ENCODE data around the gene RFLNA.
"Not testable (repeated sequence)": the region's sequence is repeated elsewhere in the genome, so short reads cannot be mapped to it uniquely, and the experiment has no call there.

The RFLNA gene

DNA sequence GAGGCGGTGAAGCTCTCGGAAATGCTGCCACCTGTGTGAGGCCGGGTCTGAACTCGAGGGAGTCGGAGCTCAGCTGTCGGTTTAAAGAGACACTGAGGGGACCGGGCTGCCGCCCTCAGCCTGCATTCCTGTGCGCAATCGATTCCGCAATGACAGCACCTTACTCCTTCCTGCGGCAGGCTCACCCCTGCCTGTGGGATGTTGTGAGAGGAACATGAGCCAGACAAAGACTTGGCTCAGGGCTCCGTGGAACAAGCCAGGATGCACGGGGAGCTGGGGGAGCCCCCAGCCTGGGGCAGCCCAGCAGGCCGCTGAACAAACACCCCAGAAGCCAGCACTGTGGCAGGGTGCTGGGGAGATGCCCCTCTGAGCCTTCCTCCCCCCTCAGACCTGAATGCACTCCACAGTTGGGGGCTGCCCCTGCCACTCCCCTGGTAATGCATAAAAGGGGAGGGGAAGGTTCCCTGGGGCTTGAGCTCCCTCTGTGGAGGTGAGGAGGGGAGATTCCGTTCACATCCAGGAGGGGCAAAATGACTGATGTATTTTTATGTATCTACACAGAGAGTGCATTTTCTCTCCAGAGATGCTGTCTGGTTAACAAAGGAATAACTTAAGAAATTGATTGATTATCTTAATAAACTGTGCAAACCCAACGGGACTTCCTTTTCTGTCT, 20.6 kb downstream of the RFLNA start:
- no peaks in the 10 kb centered on the region for H3K9me3 ChIP-seq (replicated peaks; ENCODE audit: low read length)
- H3K27me3 ChIP-seq (ENCODE audit: control insufficient read depth, insufficient read depth, low read length), result peaks cover 2% of the 10 kb centered on the region
- H3K9ac ChIP-seq (ENCODE audit: low read depth, low read length), result no peak overlapping the region
- H3K36me3 ChIP-seq (ENCODE audit: insufficient read depth, low read length), result no peaks in the 10 kb centered on the region
- H3K4me3 ChIP-seq (ENCODE audit: low read length), result no peak overlapping the region
- H3K4me2 ChIP-seq (ENCODE audit: low read length), result no peak overlapping the region
- no peaks in the 10 kb centered on the region for H3K4me1 ChIP-seq (ENCODE audit: control insufficient read depth, insufficient read depth, low read length)

GRCh38 chr12:124316257-124316900, 21.5 kb downstream of the RFLNA start:
- Histone ChIP-seq H3K9ac (ENCODE audit: low read depth, low read length) (no peak overlapping the region), H3K27me3 (ENCODE audit: control insufficient read depth, insufficient read depth, low read length) (peaks cover 2% of the 10 kb centered on the region), H3K4me3 (ENCODE audit: low read length) (no peak overlapping the region), H3K9me3 (replicated peaks; ENCODE audit: low read length) (no peaks in the 10 kb centered on the region), H3K4me2 (ENCODE audit: low read length) (no peak overlapping the region), H3K36me3 (ENCODE audit: insufficient read depth, low read length) (no peaks in the 10 kb centered on the region), H3K4me1 (ENCODE audit: control insufficient read depth, insufficient read depth, low read length) (peaks cover 2% of the 10 kb centered on the region)

- peaks cover 4% of the 10 kb centered on the region for H3K4me1 ChIP-seq (ENCODE audit: control insufficient read depth, insufficient read depth, low read length)
- no peak overlapping the region for H3K4me3 ChIP-seq (ENCODE audit: low read length)
- no peaks in the 10 kb centered on the region for H3K36me3 ChIP-seq (ENCODE audit: insufficient read depth, low read length)
- H3K9ac ChIP-seq (ENCODE audit: low read depth, low read length), result no peak overlapping the region
- no peaks in the 10 kb centered on the region for H3K9me3 ChIP-seq (replicated peaks; ENCODE audit: low read length)
- no peak overlapping the region for H3K4me2 ChIP-seq (ENCODE audit: low read length)
- H3K27me3 ChIP-seq (ENCODE audit: control insufficient read depth, insufficient read depth, low read length), result peaks cover 2% of the 10 kb centered on the region
These were observed 22.5 kb downstream of the RFLNA start for GRCh38 chr12:124317400-124317799.

GRCh38 chr12:124318278-124319020, 23.6 kb downstream of the RFLNA start:
- H3K4me2 ChIP-seq (ENCODE audit: low read length), result no peak overlapping the region
- H3K4me1 ChIP-seq (ENCODE audit: control insufficient read depth, insufficient read depth, low read length), result peaks cover 4% of the 10 kb centered on the region
- H3K27me3 ChIP-seq (ENCODE audit: control insufficient read depth, insufficient read depth, low read length), result peaks cover 2% of the 10 kb centered on the region
- no peak overlapping the region for H3K4me3 ChIP-seq (ENCODE audit: low read length)
- peaks cover 2% of the 10 kb centered on the region for H3K36me3 ChIP-seq (ENCODE audit: insufficient read depth, low read length)
- H3K9ac ChIP-seq (ENCODE audit: low read depth, low read length), result no peak overlapping the region
- peaks cover 1% of the 10 kb centered on the region for H3K9me3 ChIP-seq (replicated peaks; ENCODE audit: low read length)

DNA sequence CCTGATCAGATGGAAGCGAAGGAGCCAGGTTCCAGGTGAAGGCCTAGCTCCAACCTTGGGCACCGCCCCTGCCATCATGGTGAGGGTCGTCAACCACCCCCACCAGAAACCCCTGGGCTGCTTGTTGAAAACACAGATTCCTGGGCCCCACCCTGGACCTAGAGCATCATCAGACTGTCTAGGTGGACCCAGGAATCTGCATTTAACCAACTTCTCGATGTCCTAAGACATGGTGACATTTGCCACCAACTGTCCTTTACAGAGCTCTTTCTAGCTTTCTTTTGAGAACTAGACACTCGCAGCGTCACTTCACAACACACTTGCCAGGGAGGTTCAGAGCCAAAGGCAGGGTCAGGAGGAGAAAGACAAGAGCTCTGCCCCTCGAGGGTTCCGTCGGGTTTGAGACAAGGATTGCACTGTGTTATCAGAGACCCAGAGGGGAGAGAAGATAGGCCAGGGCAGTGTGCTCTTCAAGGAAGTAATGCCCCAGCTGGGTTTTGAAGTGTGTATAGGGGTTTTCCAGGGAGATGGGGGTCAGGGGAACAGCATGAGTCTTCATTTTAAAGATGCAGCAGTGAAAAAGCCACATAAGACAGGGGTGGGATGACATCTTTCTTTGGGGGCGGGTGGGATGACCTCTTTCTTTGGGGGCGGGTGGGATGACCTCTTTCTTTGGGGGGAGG, 24.6 kb downstream of the RFLNA start:
- no peak overlapping the region for H3K9ac ChIP-seq (ENCODE audit: low read depth, low read length)
- H3K4me2 ChIP-seq (ENCODE audit: low read length), result no peak overlapping the region
- no peak overlapping the region for H3K4me3 ChIP-seq (ENCODE audit: low read length)
- H3K36me3 ChIP-seq (ENCODE audit: insufficient read depth, low read length), result peaks cover 12% of the 10 kb centered on the region
- H3K9me3 ChIP-seq (replicated peaks; ENCODE audit: low read length), result peaks cover 12% of the 10 kb centered on the region
- peaks cover 4% of the 10 kb centered on the region for H3K4me1 ChIP-seq (ENCODE audit: control insufficient read depth, insufficient read depth, low read length)
- peaks cover 2% of the 10 kb centered on the region for H3K27me3 ChIP-seq (ENCODE audit: control insufficient read depth, insufficient read depth, low read length)

DNA sequence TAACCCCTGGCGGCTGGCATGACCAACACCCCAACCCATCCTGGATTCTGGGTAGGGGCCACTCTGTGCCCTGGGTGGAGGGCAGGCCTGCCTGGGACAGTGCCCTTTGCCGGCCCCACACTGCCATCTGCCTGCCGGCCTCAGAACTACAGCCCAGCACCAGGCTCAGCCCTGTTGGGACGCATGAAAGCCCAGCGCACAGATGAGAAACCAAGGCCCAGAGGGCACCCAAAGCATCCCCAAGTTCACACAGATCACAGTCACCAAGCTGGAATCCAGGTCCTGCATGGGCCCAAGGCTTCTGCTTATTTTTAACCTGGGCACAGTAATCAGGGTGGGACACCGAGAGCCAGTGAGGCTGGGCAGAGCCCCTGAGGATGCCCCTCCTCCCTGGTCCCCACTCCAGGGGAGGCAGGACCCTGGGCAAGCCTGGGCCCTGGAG, 26.2 kb downstream of the RFLNA start:
- peaks cover 14% of the 10 kb centered on the region for H3K9me3 ChIP-seq (replicated peaks; ENCODE audit: low read length)
- no peak overlapping the region for H3K4me3 ChIP-seq (ENCODE audit: low read length)
- H3K4me2 ChIP-seq (ENCODE audit: low read length), result no peak overlapping the region
- no peak overlapping the region for H3K9ac ChIP-seq (ENCODE audit: low read depth, low read length)
- no peaks in the 10 kb centered on the region for H3K27me3 ChIP-seq (ENCODE audit: control insufficient read depth, insufficient read depth, low read length)
- peaks cover 4% of the 10 kb centered on the region for H3K4me1 ChIP-seq (ENCODE audit: control insufficient read depth, insufficient read depth, low read length)
- peaks cover 26% of the 10 kb centered on the region for H3K36me3 ChIP-seq (ENCODE audit: insufficient read depth, low read length)

DNA sequence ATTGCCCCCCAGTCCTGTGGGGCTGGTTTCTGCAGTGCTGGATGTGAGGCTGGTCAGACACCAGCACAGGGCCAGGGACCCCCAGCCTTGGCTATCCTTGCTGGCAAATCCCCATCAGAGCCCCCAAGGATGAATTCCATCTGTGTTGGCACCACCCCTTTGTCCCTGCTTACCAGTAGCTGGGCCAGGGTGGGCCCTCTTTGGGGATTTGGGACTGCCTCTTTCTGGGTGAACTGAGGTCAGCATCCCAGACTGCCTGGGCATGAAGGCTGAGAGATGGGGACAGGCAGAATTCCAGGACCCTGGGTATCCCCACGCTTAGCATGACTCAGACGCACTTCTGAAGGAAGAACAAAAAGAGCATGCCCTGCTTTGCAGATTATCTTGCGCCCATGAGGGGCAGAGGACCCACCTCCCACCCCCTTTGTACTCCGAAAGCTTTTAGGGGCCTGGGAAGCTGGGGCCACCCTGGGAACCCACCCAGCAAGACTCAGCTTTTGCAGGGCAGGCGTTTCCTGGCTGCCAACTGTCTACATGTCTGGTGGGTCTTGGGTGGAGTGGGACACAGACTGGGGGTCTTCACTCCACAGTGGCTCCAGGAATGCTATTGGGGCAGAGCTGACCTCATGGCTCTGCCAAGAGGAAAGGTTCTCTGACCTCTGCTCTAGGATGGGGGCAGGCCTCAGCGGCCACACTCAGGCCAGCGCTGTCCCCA, 26.8 kb downstream of the RFLNA start:
- H3K4me2 ChIP-seq (ENCODE audit: low read length), result no peak overlapping the region
- H3K36me3 ChIP-seq (ENCODE audit: insufficient read depth, low read length), result peaks cover 32% of the 10 kb centered on the region
- no peak overlapping the region for H3K9ac ChIP-seq (ENCODE audit: low read depth, low read length)
- peaks cover 14% of the 10 kb centered on the region for H3K9me3 ChIP-seq (replicated peaks; ENCODE audit: low read length)
- peaks cover 4% of the 10 kb centered on the region for H3K4me1 ChIP-seq (ENCODE audit: control insufficient read depth, insufficient read depth, low read length)
- no peaks in the 10 kb centered on the region for H3K27me3 ChIP-seq (ENCODE audit: control insufficient read depth, insufficient read depth, low read length)
- H3K4me3 ChIP-seq (ENCODE audit: low read length), result no peak overlapping the region

DNA sequence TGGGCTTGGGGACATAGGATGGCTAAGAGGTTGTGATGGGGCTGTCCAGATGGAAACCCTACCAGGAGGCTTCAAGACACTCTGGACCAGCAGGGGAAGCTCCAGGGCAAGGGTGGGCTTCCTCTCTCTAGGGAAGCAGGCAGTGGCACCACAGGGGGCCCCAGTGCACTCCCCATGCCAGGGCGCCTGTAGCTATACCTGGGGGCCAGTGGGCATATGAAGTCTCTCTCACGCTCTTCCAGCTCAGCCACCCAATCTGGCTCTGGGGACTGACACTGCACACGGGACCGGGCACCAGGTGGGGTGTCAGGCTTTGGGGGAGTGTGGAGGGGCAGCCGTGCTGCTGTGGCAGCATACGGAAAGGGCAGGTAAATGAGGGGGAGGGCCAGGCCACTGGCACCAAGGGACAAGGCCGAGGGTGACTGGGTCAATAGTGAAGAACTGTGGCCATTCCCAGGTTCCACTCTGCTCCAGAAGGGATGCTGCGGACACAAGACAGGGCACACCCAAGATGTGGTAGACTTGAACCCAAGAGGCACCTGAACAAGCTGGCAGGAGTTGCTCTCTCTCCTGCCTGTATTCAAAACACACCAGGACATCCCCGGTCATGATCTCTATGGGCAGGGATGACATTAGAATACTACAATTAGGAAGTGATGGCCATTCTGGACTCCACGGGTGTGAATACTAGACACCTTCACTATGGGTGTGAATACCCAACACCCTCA, 27.5 kb downstream of the RFLNA start:
- no peak overlapping the region for H3K4me2 ChIP-seq (ENCODE audit: low read length)
- no peak overlapping the region for H3K9ac ChIP-seq (ENCODE audit: low read depth, low read length)
- H3K36me3 ChIP-seq (ENCODE audit: insufficient read depth, low read length), result peaks cover 38% of the 10 kb centered on the region
- peaks cover 14% of the 10 kb centered on the region for H3K9me3 ChIP-seq (replicated peaks; ENCODE audit: low read length)
- H3K27me3 ChIP-seq (ENCODE audit: control insufficient read depth, insufficient read depth, low read length), result no peaks in the 10 kb centered on the region
- no peak overlapping the region for H3K4me3 ChIP-seq (ENCODE audit: low read length)
- peaks cover 4% of the 10 kb centered on the region for H3K4me1 ChIP-seq (ENCODE audit: control insufficient read depth, insufficient read depth, low read length)

DNA sequence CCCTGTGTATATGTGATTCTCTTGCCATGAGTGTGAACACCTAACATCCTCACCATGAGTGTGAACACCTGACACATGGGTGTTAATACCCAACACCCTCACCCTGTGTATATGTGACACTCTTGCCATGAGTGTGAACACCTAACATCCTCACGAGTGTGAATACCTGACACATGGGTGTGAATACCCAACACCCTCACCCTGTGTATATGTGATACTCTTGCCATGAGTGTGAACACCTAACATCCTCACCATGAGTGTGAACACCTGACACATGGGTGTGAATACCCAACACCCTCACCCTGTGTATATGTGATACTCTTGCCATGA, 28.1 kb downstream of the RFLNA start:
- peaks cover 44% of the 10 kb centered on the region for H3K36me3 ChIP-seq (ENCODE audit: insufficient read depth, low read length)
- H3K9ac ChIP-seq (ENCODE audit: low read depth, low read length); H3K27me3 ChIP-seq (ENCODE audit: control insufficient read depth, insufficient read depth, low read length); H3K4me1 ChIP-seq (ENCODE audit: control insufficient read depth, insufficient read depth, low read length); H3K4me2 ChIP-seq (ENCODE audit: low read length); H3K4me3 ChIP-seq (ENCODE audit: low read length): not testable (repeated sequence)
- H3K9me3 ChIP-seq (replicated peaks; ENCODE audit: low read length), result peaks cover 14% of the 10 kb centered on the region

DNA sequence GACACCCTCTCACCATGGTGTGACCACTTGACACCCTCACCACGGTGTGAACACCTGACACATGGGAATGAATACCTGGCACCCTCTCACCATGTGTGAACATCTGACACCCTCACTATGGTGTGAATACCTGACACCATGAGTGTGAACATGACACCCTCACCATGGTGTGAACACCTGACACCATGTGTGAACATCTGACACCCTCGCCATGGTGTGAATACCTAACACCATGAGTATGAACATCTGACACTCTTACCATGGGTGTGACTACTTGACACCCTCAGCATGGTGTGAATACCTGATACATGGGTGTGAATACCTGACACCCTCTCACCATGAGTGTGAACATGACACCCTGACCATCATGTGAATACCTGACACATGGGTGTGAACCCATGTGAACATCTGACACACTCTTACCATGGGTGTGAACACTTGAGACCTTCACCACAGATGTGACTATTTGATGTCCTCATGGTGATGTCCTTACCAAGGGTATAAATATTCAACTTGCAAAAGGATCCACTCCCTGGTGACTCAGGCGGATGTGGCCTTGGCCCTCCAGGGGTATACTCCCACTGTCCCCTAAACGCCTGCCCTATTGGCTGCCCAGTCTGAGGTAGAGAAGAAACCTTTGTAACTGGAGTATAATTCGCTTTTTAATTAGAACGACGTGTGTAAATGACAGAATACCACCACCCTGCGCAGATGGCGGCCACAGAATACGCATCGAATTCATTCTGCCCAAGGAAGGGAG, 29.1 kb downstream of the RFLNA start:
- Histone ChIP-seq H3K9me3 (replicated peaks; ENCODE audit: low read length) (peaks cover 14% of the 10 kb centered on the region), H3K4me1 (ENCODE audit: control insufficient read depth, insufficient read depth, low read length) (peaks cover 4% of the 10 kb centered on the region), H3K36me3 (ENCODE audit: insufficient read depth, low read length) (peaks cover 54% of the 10 kb centered on the region), H3K4me2 (ENCODE audit: low read length) (no peak overlapping the region), H3K27me3 (ENCODE audit: control insufficient read depth, insufficient read depth, low read length) (no peaks in the 10 kb centered on the region), H3K4me3 (ENCODE audit: low read length) (no peak overlapping the region), H3K9ac (ENCODE audit: low read depth, low read length) (no peak overlapping the region)
